Fibroblast of skin of right biceps (primary cell): Measurements from ENCODE around the gene GBP5.
"Not testable (repeated sequence)": the region's sequence is repeated elsewhere in the genome, so short reads cannot be mapped to it uniquely, and the experiment has no call there.

Source experiments
- DNase-seq: peaks from one replicate; pipeline ENCODE4 v3.0.0-alpha.2; 2013

GBP5 gene, protein sequence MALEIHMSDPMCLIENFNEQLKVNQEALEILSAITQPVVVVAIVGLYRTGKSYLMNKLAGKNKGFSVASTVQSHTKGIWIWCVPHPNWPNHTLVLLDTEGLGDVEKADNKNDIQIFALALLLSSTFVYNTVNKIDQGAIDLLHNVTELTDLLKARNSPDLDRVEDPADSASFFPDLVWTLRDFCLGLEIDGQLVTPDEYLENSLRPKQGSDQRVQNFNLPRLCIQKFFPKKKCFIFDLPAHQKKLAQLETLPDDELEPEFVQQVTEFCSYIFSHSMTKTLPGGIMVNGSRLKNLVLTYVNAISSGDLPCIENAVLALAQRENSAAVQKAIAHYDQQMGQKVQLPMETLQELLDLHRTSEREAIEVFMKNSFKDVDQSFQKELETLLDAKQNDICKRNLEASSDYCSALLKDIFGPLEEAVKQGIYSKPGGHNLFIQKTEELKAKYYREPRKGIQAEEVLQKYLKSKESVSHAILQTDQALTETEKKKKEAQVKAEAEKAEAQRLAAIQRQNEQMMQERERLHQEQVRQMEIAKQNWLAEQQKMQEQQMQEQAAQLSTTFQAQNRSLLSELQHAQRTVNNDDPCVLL

GRCh38 chr1:89272269-89273041 lies at the start of gene GBP5:
Gene GBP5, minus strand, starts transcription at chr1:89272860. Its CDS starts 3,305 bp downstream, at chr1:89269555.
- DNase-seq: peak; percentile 15

DNA sequence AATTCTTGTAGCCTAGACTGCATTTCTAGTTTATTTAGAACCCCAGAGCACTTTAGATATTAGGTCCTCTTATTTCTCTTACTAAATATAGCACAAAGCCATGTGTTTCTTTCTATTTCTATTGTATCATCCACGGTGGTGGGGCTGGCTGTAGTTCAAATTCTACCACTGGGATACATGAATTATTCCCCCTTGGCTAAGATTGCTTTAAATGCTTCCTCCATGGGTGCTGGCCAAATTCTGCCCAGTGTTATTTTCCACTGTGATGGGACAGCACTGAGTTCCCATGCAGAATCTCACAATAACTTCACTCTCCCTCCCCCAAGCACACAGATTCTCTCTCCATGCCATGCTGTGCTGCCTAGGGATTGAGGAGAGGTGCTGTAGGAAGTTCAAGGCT lies 49.7 kb upstream of the GBP5 start:
- no peak for DNase-seq

GRCh38 chr1:89312572-89312971 lies 39.9 kb upstream of the GBP5 start:
- DNase-seq: no peak

DNA sequence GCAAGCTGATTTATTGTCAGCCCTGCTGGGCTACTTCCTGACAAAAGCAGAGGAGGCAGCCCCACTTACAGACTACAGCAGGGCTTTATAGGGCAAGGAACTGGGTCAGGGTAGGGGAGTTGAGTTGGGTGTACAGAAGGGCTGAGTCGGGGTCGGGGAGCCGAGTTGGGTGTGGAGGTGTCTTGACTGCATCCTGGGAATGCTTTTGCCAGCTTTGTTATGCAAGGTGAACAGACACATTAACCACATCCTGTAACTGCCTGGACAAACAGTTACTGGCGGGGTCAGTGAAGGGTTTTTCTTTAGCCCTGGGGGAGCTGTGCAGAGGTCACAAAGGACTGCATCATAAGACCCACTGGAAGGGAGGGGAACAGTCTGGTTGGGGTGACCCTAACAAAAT lies 39.1 kb upstream of the GBP5 start:
- no peak for DNase-seq

- no peak for DNase-seq
Observed at GRCh38 chr1:89310976-89311375, 38.3 kb upstream of the GBP5 start.

DNA sequence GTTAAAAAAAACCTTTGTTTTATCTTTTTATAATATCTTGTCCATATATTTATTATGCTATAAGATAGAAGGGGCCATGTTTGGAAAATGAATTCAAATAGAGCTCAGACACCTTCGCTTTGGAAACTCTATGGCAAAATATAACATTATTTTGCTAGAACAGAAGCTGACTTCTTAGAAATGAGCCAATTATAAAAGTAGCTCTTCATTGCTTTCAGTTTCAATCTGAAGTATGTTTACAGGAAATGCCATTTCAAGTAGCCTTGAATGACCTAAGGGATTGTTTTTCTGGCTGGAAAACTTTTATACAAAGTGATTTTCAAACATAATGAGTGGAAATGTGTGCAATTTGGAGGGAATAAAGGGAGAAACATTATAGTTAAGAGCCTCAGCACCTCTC lies 37.8 kb upstream of the GBP5 start:
- peak; percentile 2 for DNase-seq

GRCh38 chr1:89309828-89310227 lies 37.2 kb upstream of the GBP5 start:
- no peak for DNase-seq

- no peak for DNase-seq
Observed at GRCh38 chr1:89306273-89306672, 33.6 kb upstream of the GBP5 start.

DNA sequence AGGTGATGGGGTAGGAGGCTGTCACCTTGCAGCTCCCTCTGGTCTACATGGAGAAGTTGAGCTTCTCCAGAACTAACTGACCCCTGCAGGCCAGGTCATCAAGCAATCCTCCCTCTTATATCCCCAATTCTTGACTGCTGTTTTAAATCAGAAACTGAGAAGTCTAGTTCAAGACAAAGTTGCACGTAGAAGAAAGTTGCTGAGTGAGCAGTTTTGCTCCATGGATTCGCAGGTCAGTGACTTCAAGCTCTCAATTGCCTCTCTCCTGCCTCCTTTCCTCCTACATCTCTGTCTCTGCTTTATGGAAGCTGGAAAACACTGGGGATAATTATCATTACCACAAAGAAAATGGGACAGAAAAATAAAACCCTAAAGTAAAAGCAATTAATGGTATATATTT lies 32.8 kb upstream of the GBP5 start:
- DNase-seq: no peak

GRCh38 chr1:89304572-89305230 lies 32.0 kb upstream of the GBP5 start:
- no peak for DNase-seq

DNA sequence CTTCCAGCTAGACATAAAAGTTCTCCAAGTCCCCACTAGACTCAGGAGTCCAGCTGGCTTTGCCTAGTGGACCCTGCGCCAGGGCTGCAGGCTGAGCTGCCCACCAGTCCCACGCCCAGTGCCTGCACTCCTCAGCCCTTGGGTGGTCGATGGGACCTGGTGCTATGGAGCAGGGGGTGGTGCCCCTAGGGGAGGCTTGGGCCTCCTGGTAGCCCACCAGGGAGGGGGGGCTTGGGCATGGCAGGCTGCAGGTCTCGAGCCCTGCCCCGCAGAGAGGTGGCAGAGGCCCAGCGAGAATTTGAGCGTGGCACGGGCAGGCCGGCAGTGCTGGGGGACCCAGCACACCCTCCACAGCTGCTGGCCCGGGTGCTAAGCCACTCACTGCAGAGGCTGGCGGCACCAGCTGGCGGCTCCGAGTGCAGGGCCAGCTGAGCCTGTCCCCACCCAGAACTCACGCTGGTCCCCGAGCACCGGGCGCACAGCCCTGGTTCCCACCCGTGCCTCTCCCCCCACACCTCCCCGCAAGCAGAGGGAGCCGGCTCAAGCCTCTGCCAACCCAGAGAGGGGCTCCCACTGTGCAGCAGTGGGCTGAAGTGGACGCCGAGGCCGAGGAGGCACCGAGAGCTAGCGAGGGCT lies 30.2 kb upstream of the GBP5 start:
- DNase-seq: no peak

DNA sequence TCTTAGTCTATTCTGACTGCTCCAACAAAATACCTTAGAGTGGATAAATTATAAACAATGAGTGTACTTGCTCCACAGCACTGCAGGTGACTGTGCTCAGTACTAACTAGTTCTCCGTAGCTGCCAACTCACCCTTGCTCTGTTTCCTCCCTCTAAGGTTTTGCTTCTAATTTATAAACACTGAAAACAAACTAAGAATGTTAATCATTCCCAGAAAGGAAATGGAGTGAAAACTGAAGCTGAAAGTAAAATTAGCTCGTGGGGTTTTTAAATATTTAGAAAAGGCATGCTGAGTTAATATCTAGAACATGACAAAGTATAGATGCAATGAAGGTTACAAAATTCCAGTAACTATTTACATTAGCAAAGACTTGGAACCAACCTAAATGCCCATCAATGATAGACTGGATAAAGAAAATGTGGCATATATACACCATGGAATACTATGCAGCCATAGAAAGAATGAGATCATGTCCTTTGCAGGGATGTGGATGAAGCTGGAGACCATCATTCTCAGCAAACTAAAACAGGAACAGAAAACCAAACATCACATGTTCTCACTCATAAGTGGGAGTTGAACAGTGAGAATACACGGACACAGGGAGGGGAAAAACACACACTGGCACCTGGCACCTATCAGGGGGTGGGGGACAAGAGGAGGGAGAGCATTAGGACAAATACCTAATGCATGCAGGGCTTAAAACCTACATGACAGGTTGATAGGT lies 27.2 kb upstream of the GBP5 start:
- DNase-seq: not testable (repeated sequence)

DNA sequence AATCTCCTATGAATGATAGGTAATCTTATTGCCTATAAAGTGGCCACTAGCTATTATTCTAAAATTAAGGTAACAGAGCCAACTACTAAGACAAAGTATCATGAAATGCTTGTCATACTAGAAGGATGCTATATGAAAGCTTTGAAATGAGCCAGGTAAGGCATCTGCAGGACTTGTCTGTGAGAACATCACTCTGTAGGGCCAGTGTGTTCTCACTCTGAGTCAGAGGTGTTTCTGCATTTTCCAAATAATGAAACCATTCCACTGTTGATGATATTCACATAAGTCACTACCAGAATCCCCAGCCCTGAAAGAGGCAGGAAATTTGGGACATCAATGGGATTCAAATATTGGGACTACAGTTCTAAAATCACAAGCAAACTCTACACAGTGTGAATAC lies 25.8 kb upstream of the GBP5 start:
- DNase-seq: no peak

DNA sequence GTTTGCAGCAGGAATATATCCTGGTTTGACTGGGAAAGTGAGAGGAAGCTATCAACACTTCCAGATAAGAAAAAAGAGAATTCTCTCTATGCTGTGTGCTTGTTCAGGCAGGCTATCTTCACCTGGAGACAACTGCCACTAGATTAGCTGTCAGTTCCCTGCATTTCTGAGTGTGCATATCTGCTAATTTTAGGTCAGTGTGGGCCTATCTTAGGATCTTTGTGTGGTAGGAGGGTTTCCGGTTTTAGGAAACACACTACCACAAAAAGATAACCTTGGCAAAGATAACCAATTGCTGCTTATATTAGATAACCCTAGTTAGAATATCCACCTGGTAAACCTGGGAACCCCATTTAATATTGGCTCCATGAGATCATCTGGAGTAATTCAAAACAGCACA lies 22.5 kb upstream of the GBP5 start:
- no peak for DNase-seq

- DNase-seq: no peak
Observed at GRCh38 chr1:89291276-89291675, 18.6 kb upstream of the GBP5 start.

GRCh38 chr1:89288051-89288340 lies 15.3 kb upstream of the GBP5 start:
- DNase-seq: no peak

GRCh38 chr1:89287181-89288050 lies 14.8 kb upstream of the GBP5 start:
- no peak for DNase-seq

DNA sequence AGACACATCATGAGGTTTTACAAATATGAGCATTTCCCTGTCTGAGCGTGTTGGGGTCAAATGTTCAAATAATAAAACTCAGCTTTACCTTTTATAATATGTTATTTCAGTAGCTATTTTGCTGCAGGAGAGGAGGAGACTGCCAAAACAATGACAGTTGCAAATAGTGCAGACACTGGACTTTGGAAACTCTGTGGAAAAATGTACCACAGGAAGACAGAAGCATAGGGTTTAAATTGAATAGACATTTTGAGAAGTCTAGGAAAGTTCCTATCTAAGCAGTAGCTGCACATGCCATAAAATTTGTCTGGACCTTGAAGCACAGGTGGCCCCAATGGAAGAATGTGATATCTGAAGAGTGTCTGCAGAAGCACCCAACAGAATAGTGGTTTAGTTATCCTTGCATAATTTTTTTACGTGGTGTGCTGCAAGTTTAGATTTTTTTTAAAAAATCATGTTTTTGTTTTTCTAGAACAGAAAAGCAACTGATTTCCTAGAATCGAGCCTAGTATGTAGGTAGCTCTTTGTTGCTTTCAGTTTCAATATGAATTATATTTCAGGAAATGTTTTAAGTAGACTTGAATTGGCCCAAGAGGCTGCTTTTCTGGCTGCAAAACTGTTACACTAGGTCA lies 14.0 kb upstream of the GBP5 start:
- no peak for DNase-seq

- DNase-seq: no peak
Observed at GRCh38 chr1:89285745-89286380, 13.2 kb upstream of the GBP5 start.

DNA sequence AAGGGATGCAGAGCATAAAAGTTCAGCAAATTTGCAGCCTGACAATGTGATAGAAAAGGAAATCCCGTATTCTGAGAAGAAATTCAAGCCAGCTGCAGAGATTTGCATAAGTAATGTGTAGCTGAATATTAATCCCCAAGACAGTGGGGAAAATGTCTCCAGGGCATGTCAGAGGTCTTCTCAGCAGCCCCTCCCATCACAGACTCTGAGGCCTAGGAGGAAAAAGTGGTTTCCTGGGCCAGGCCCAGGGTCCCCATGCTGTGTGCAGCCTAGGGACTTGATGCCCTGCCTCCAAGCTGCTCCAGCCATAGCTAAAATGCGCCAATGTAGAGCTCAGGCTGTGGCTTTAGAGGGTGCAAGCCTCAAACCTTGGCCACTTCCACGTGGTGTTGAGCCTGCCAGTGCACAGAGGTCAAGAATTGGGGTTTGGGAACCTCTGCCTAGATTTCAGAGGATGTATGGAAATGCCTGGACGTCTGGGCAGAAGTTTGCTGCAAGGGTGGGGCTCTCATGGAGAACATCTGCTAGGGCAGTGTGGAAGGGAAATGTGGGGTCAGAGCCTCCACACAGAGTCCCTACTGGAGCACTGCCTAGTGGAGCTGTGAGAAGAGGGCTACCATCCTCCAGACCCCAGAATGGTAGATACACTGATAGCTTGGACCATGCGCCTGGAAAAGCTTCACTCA lies 11.6 kb upstream of the GBP5 start:
- DNase-seq: not testable (repeated sequence)
